Endometrium (tissue), 2 donors: ENCODE data around the gene TEC.

Experiments used
- FAIRE-seq: peaks from 2 replicates; lab custom pipeline; 2012; peaks lifted over from hg19 to GRCh38; lab: Jason Lieb, UNC
- donor health status: control.
- donor health status: control.

Gene TEC

GRCh38 chr4:48121180-48121579 is 148.5 kb downstream of the TEC start:
- no peak for FAIRE-seq

- FAIRE-seq, result no peak
These were observed 149.5 kb downstream of the TEC start for GRCh38 chr4:48120132-48120531.

- FAIRE-seq, result no peak
These were observed 150.0 kb downstream of the TEC start for GRCh38 chr4:48119646-48120045.

- FAIRE-seq, result no peak
These were observed 151.6 kb downstream of the TEC start for GRCh38 chr4:48118081-48118480.

- FAIRE-seq, result no peak
These were observed 153.1 kb downstream of the TEC start for GRCh38 chr4:48116582-48116981.

GRCh38 chr4:48114412-48114811 is 155.2 kb downstream of the TEC start:
- no peak for FAIRE-seq

- FAIRE-seq, result no peak
These were observed 157.5 kb downstream of the TEC start for GRCh38 chr4:48112017-48112667.

GRCh38 chr4:48110452-48110978 is 159.1 kb downstream of the TEC start:
- no peak for FAIRE-seq

GRCh38 chr4:48109413-48110263 is 160.0 kb downstream of the TEC start:
- no peak for FAIRE-seq

- FAIRE-seq, result no peak
These were observed 161.1 kb downstream of the TEC start for GRCh38 chr4:48108309-48109073.

GRCh38 chr4:48105230-48105629 is 164.4 kb downstream of the TEC start:
- no peak for FAIRE-seq

GRCh38 chr4:48103483-48104139 is 166.0 kb downstream of the TEC start:
- FAIRE-seq, result no peak

GRCh38 chr4:48102303-48102702 is 167.3 kb downstream of the TEC start:
- no peak for FAIRE-seq

GRCh38 chr4:48100256-48100655 is 169.4 kb downstream of the TEC start:
- FAIRE-seq, result no peak

GRCh38 chr4:48095441-48095840 is 174.2 kb downstream of the TEC start:
- no peak for FAIRE-seq

- FAIRE-seq, result no peak
These were observed 175.6 kb downstream of the TEC start for GRCh38 chr4:48093991-48094416.

GRCh38 chr4:48090621-48091020 is 179.0 kb downstream of the TEC start:
- FAIRE-seq, result no peak

- no peak for FAIRE-seq
These were observed 183.6 kb downstream of the TEC start for GRCh38 chr4:48085821-48086589.
